Fibroblast of the aortic adventitia (primary cell): ENCODE data around the gene PIK3C2B. TPM values are rescaled to one million over a fixed set of nuclear protein-coding genes. Genes with fewer than 3 reads are reported as not detected.

Source experiments
- DNase-seq: peaks from one replicate; pipeline ENCODE4 v3.0.0-alpha.2; 2010; ENCODE audit warnings: low read depth
- H3K4me3 ChIP-seq: 2 replicates; pipeline ENCODE4 v1.5.1; 2011; ENCODE audit warnings: low read depth, mild to moderate bottlenecking, control low read depth, low read length, moderate library complexity
- CTCF ChIP-seq: IDR thresholded peaks from 2 replicates; pipeline ENCODE4 v1.5.1; 2011; ENCODE audit warnings: mild to moderate bottlenecking, low read length, control low read depth, inconsistent platforms; ENCODE audit not compliant: insufficient read depth
- total RNA-seq: library from RNA; depleted of rRNA; stranded (reverse); fragments of >200 nt; gene quantifications from 2 replicates; pipeline ENCODE4 v1.2.3, GENCODE V29; 2012; ENCODE audit warnings: low replicate concordance

The PIK3C2B gene
- total RNA-seq, 1 donor, result 4.5 TPM

- H3K4me3 ChIP-seq, result no peak overlapping the region
- no peak for TF ChIP-seq CTCF
- no peak for DNase-seq
Measured at GRCh38 chr1:204478172-204478899, 16.3 kb downstream of the PIK3C2B start.

- no peak overlapping the region for H3K4me3 ChIP-seq
- TF ChIP-seq CTCF, result no peak
- DNase-seq, result no peak
Measured at GRCh38 chr1:204477036-204477740, 17.4 kb downstream of the PIK3C2B start.

GRCh38 chr1:204476563-204476962 lies 18.0 kb downstream of the PIK3C2B start:
- H3K4me3 ChIP-seq, result no peak overlapping the region
- no peak for DNase-seq
- no peak for TF ChIP-seq CTCF

- TF ChIP-seq CTCF, result no peak
- no peak for DNase-seq
- no peak overlapping the region for H3K4me3 ChIP-seq
Measured at GRCh38 chr1:204475656-204476432, 18.8 kb downstream of the PIK3C2B start.

GRCh38 chr1:204473400-204473965 lies 21.1 kb downstream of the PIK3C2B start:
- no peak for DNase-seq
- TF ChIP-seq CTCF, result no peak
- H3K4me3 ChIP-seq, result no peak overlapping the region

- no peak for DNase-seq
- H3K4me3 ChIP-seq, result no peak overlapping the region
- no peak for TF ChIP-seq CTCF
Measured at GRCh38 chr1:204472660-204473059, 21.9 kb downstream of the PIK3C2B start.
